ENCODE data around the gene RBM18.

DNA sequence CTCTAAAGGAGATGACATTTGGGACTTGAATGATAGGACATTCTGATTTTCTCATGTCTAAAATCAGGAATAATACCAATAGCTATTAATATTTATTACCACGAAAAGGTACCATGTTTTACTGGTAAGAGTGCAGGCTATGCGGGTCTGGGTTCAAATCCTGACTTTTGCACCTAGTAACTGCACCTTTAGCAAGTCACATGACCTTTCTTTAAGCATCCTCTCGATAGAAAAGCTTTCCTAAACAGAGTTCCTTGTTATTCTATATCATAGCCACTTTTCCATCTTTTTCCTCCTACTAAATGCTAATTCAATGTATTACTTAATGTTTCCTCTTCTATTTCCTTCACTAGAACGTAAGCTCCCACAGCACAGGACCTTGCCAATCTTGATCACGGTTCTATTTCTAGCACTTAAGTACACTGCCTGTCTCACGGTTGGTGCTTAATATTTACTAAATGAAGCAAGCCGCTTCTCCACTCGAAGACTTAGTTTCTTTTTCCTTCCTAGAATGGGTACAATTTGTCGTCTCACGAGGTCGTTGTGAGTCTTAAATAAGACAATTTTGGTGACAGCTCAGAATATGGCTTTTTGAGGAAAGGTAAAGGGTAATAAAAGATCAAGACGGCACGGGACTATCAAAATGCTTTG is 816 bp downstream of the RBM18 start:
- TF ChIP-seq CTCF (IDR thresholded peaks at IDR 0.05) (no peak), POLR2A (IDR thresholded peaks at IDR 0.05) (no peak), EP300 (IDR thresholded peaks at IDR 0.05; ENCODE audit: low read depth) (no peak), POLR2AphosphoS5 (IDR thresholded peaks at IDR 0.05) (no peak)
